Pancreas (tissue), 10 donors: ENCODE results near the gene LRRIQ4. TPM values are rescaled to one million over a fixed set of nuclear protein-coding genes. Genes with fewer than 3 reads are reported as not detected.

Source experiments
- ATAC-seq, 4 donors: fragments of 200-7000 bp; cut with Tn5 transposase; one replicate each; pipeline versions ENCODE4 v1.8.0 to v1.9.1; 2020; ENCODE audit warnings: mild to moderate bottlenecking in 4 of 4, moderate library complexity in 4 of 4
- DNase-seq, 6 donors: peaks; one replicate each; pipeline ENCODE4 v3.0.0-alpha.2; 2020
- FAIRE-seq: peaks from 2 replicates; lab custom pipeline; 2012; peaks lifted over from hg19 to GRCh38; lab: Jason Lieb, UNC
- H3K27ac ChIP-seq, 4 donors: fragments of 200-600 bp; sonication (generic); 1 replicate in 3 of 4; 2 replicates in 1 of 4; pipeline versions ENCODE4 v1.5.0 to v1.8.0; 2020
- H3K27me3 ChIP-seq, 4 donors: fragments of 200-600 bp; one replicate each; pipeline ENCODE4 v1.8.0; 2021
- H3K36me3 ChIP-seq, 3 donors: fragments of 200-600 bp; sonication (generic) in 1 of 3; one replicate each; pipeline versions ENCODE4 v1.5.0 to v1.8.0; 2020 to 2021
- H3K4me1 ChIP-seq, 3 donors: fragments of 200-600 bp; one replicate each; pipeline ENCODE4 v1.8.0; 2021
- H3K4me3 ChIP-seq, 4 donors: fragments of 200-600 bp; sonication (generic) in 2 of 4; one replicate each; pipeline versions ENCODE4 v1.5.0 to v1.8.0; 2020 to 2021
- H3K9me3 ChIP-seq, 4 donors: fragments of 200-600 bp; one replicate each; pipeline ENCODE4 v1.8.0; 2021
- CTCF ChIP-seq, 4 donors: fragments of 200-600 bp; sonication (generic) in 3 of 4; IDR thresholded peaks; one replicate each; pipeline versions ENCODE4 v1.5.0 to v1.8.0; 2021; ENCODE audit warnings: antibody characterized with exemption in 4 of 4
- WGBS, 2 donors: extraction: QIAGEN DNeasy Blood & Tissue Kit; methylation state at CpG; one replicate each; pipeline ENCODE4 v1.1.7; 2013; 5-methylcytosine and 5-hydroxymethylcytosine counted together
- intact Hi-C, 3 donors: fragments of 100-400 bp; cut with DNase I; formaldehyde crosslinking; loops; one replicate each; pipeline versions ENCODE4 v1.11.1 to v1.14.2; 2022
- polyA plus RNA-seq, 2 donors: library from polyadenylated mRNA; stranded (reverse); fragments of 200-250 nt; gene quantifications; one replicate each; pipeline ENCODE4 v1.2.3, GENCODE V29; 2013
- total RNA-seq, 6 donors: library from RNA; stranded (reverse); fragmentation: NEBNext Ultra II Directional in 4 of 6; extraction: Animal tissue kit (Norgen Biotek cat#: 25700) in 4 of 6; gene quantifications; one replicate each; pipeline versions ENCODE4 v1.2.1 to v1.2.4, GENCODE V29; 2021 to 2023
- donor health status: healthy with polysubstance abuse.
- donor health status: DM: no; HTN: no; CAD: no; lungs with moderate emphysema.
- donor health status: DM: no; HTN: no; CAD: no.
- donor health status: control.
- donor health status: control.
- donor health status: Bipolar disorder and iron deficiency.
- donor health status: DM: yes; HTN: yes; CAD: no.
- donor health status: DM: no; HTN: no; CAD: no.
- donor health status: DM: no; HTN: no; CAD: no.
- donor health status: DM: yes; HTN: yes; CAD: no.

The LRRIQ4 gene
- total RNA-seq = not detected
- not detected for polyA plus RNA-seq

- Histone ChIP-seq H3K27ac (peak within 1 kb of the TSS in 2 of 4 donors; percentile 12 to 33), H3K4me3 (peak within 1 kb of the TSS; percentile 27 to 70 (median 36)), H3K27me3 (peaks cover 0 to 4% (median 0%) of the 10 kb centered on the region in 4 donors), H3K36me3 (no peaks in the 10 kb centered on the region), H3K9me3 (no peaks in the 10 kb centered on the region), H3K4me1 (peaks cover 0 to 4% (median 0%) of the 10 kb centered on the region in 3 donors)
- WGBS, 2 donors = 11 to 15% methylated on average over 50 to 56 of the region's 56 CpGs
- ATAC-seq = peak; percentile 91 to 95 (median 92)
- no peak for FAIRE-seq
- DNase-seq = peak; percentile 48 to 86 (median 64)
- no peak for TF ChIP-seq CTCF (IDR thresholded peaks at IDR 0.05)
- intact Hi-C loops = no loop called here
Measured at GRCh38 chr3:169812332-169813235, at the start of gene LRRIQ4, which contains the start of gene LRRC34. Gene LRRIQ4, plus strand, starts transcription at chr3:169812870. Its CDS starts 9,052 bp downstream, at chr3:169821922. Gene LRRC34, minus strand, starts transcription at chr3:169812904. Its CDS starts 356 bp downstream, at chr3:169812548.

GRCh38 chr3:169764312-169764881 lies 48.3 kb upstream of the LRRIQ4 start:
- Histone ChIP-seq H3K27me3 (no peaks in the 10 kb centered on the region), H3K27ac (peak overlapping the region; percentile 73 to 94 (median 92)), H3K9me3 (no peaks in the 10 kb centered on the region), H3K4me3 (peak overlapping the region; percentile 52 to 84 (median 65)), H3K36me3 (no peaks in the 10 kb centered on the region), H3K4me1 (no peaks in the 10 kb centered on the region)
- TF ChIP-seq CTCF (IDR thresholded peaks at IDR 0.05) = no peak
- no peak for FAIRE-seq
- DNase-seq = peak; percentile 22 to 81 (median 58)
- peak; percentile 52 to 70 (median 61) for ATAC-seq
- intact Hi-C loops = no loop called here
- 1 to 2% methylated on average over 46 of the region's 46 CpGs for WGBS, 2 donors

GRCh38 chr3:169764882-169765612 lies 47.6 kb upstream of the LRRIQ4 start, which contains the start of gene TERC:
Gene TERC, minus strand, starts transcription at chr3:169765060.
- DNase-seq (peak; percentile 87 to 95 (median 92)), FAIRE-seq (no peak), ATAC-seq (peak; percentile 88 to 95 (median 94))
- 9 to 10% methylated on average over 42 of the region's 42 CpGs for WGBS, 2 donors
- H3K27ac ChIP-seq = peak within 1 kb of the TSS; percentile 73 to 94 (median 92)
- intact Hi-C loops = no loop called here
- TF ChIP-seq CTCF (IDR thresholded peaks at IDR 0.05) = no peak
- no peaks in the 10 kb centered on the region for H3K9me3 ChIP-seq
- H3K4me3 ChIP-seq = peak within 1 kb of the TSS; percentile 52 to 84 (median 65)
- no peaks in the 10 kb centered on the region for H3K4me1 ChIP-seq
- H3K27me3 ChIP-seq = no peaks in the 10 kb centered on the region
- no peaks in the 10 kb centered on the region for H3K36me3 ChIP-seq

- DNase-seq = peak; percentile 44 to 87 (median 68)
- FAIRE-seq = no peak
- ATAC-seq = peak in 2 of 4 donors; percentile 2 to 6
- H3K9me3 ChIP-seq = no peaks in the 10 kb centered on the region
- peaks cover 5 to 7% (median 6%) of the 10 kb centered on the region in 3 donors for H3K4me1 ChIP-seq
- H3K4me3 ChIP-seq = peak within 1 kb of the TSS; percentile 29 to 49 (median 40)
- peak within 1 kb of the TSS; percentile 60 to 86 (median 75) for H3K27ac ChIP-seq
- no peak for TF ChIP-seq CTCF (IDR thresholded peaks at IDR 0.05)
- no peaks in the 10 kb centered on the region for H3K27me3 ChIP-seq
- intact Hi-C loops = no loop called here
- WGBS, 2 donors = 2 to 7% methylated on average over 50 to 51 of the region's 51 CpGs
- H3K36me3 ChIP-seq = no peaks in the 10 kb centered on the region
Measured at GRCh38 chr3:169769287-169770181, 43.1 kb upstream of the LRRIQ4 start, which contains the start of gene ACTRT3. Gene ACTRT3, minus strand, starts transcription at chr3:169769561. Its CDS starts 41 bp downstream, at chr3:169769520.
